ENCODE measurements around the gene ST6GAL2. TPM values are rescaled to one million over a fixed set of nuclear protein-coding genes. Genes with fewer than 3 reads are reported as not detected.

The ST6GAL2 gene
- total and polyA plus RNA-seq, 4 donors: 1.0 to 3.6 (median 2.3) TPM

GRCh38 chr2:106833256-106833655 is 52.7 kb downstream of the ST6GAL2 start:
- H3K9me3 ChIP-seq (ENCODE audit: control insufficient read depth in 4 of 4, low read length in 3 of 4): no peaks in the 10 kb centered on the region
- H3K9ac ChIP-seq (ENCODE audit: low read depth in 1 of 2, low read length in 2 of 2): no peak overlapping the region
- H3K27me3 ChIP-seq (ENCODE audit: control insufficient read depth in 4 of 4, insufficient read depth in 4 of 4, low read length in 3 of 4): no peaks in the 10 kb centered on the region
- H3K4me1 ChIP-seq (ENCODE audit: control insufficient read depth in 4 of 4, insufficient read depth in 4 of 4, low read length in 3 of 4): no peaks in the 10 kb centered on the region
- no peaks in the 10 kb centered on the region for H3K36me3 ChIP-seq (ENCODE audit: control insufficient read depth in 4 of 4, insufficient read depth in 3 of 4, low read depth in 1 of 4, low read length in 3 of 4)
- TF ChIP-seq ZBTB33 (IDR thresholded peaks at IDR 0.05): no peak
- TF ChIP-seq RAD21 (IDR thresholded peaks at IDR 0.05): no peak
- no peak for TF ChIP-seq EGR1 (IDR thresholded peaks at IDR 0.05; ENCODE audit: low read depth in 2 of 2)
- TF ChIP-seq NR2F2 (IDR thresholded peaks at IDR 0.05): no peak
- no peak for TF ChIP-seq FOXA2 (IDR thresholded peaks at IDR 0.05)
- no peak for TF ChIP-seq CTCF (IDR thresholded peaks at IDR 0.05; ENCODE audit: low read depth, low read length, missing input control)
- no peak for TF ChIP-seq MAX (IDR thresholded peaks at IDR 0.05)
- TF ChIP-seq TAF1 (conservative IDR thresholded peaks at IDR 0.05): no peak
- no peak for TF ChIP-seq REST (IDR thresholded peaks at IDR 0.05)
- no peak for TF ChIP-seq RXRA (IDR thresholded peaks at IDR 0.05)
- TF ChIP-seq YY1 (IDR thresholded peaks at IDR 0.05): no peak
- TF ChIP-seq GABPA (IDR thresholded peaks at IDR 0.05 in 1 of 2, conservative IDR thresholded peaks at IDR 0.05 in 1 of 2): no peak
- TF ChIP-seq SP1 (IDR thresholded peaks at IDR 0.05): no peak
- TF ChIP-seq FOXA1 (IDR thresholded peaks at IDR 0.05): no peak
- no peak for TF ChIP-seq JUND (IDR thresholded peaks at IDR 0.05)
- no peak for TF ChIP-seq ATF3 (IDR thresholded peaks at IDR 0.05)
- TF ChIP-seq HNF4A (conservative IDR thresholded peaks at IDR 0.05): no peak
- 48% methylated on average over 3 of the region's 3 CpGs for WGBS
- no peak overlapping the region for H3K4me3 ChIP-seq (ENCODE audit: low read depth in 1 of 3, low read length in 3 of 3)
- no peak overlapping the region for H3K27ac ChIP-seq (ENCODE audit: low read depth in 1 of 2, low read length in 2 of 2)
- no peak for DNase-seq (ENCODE audit: low spot score)

Data from liver (tissue), 9 donors.